CD1c-positive myeloid dendritic cell (primary cell): ENCODE results near the gene UBE2L5.
A peak's percentile ranks its signal among the peaks of the same experiment; 100 is the strongest.
"Not testable (repeated sequence)": the region's sequence is repeated elsewhere in the genome, so short reads cannot be mapped to it uniquely, and the experiment has no call there.

Source experiments
- DNase-seq: peaks from one replicate; pipeline ENCODE4 v3.0.0-alpha.2; 2016; ENCODE audit errors: extremely low spot score

UBE2L5 gene

DNA sequence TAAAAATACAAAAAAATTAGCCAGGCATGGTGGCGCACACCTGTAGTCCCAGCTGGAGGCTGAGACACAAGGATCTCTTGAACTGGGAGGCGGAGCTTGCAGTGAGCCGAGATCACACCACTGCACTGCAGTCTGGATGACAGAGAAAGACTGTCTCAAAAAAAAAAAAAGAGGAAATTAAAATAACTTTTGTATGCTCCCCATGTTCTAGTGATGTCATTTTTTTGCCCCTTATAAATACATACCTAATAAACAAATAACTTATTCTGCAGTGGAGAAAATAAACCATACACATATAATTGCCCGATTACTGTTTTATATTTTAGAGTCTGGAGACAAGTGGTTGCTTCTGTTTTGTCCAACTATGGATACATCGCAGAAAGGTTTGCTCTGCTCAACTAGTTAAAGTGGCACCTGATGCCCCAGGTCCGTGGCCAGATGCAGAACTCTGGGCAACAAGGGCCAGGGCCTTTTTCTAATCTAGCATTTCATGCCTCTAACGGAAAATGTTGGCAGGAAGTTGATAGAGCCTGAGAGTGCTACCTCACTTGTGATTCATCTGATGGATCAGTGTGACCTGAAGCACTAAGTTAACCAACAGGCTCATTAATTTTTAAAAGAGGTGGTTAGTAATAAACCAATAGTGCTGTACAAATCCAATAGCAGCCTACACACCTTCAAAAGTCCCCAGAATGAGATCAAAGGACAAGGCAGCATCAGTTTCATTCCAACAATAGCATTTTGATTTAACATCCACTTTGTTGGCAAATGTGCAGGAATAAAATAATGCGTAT lies 18.8 kb downstream of the UBE2L5 start:
- no peak for DNase-seq

DNA sequence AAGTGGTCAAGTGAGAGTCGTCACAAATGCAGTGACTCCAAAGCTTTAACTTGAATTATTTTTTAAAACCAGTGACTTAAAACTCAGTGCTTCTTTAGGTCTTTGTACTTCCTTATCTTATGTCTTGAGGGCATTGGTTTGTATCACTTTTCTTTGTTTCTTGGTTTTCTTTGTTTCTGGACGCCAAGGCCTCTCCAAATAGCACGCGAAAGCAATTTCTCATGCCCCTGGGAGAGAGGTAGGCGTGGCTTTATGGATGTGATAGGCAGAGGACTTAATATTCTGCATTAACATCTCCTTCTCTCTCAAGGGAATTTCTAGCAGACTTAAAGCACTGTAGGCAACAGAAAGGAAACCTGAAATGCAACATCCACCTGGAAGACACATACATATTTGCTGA lies 20.6 kb downstream of the UBE2L5 start:
- DNase-seq = no peak

DNA sequence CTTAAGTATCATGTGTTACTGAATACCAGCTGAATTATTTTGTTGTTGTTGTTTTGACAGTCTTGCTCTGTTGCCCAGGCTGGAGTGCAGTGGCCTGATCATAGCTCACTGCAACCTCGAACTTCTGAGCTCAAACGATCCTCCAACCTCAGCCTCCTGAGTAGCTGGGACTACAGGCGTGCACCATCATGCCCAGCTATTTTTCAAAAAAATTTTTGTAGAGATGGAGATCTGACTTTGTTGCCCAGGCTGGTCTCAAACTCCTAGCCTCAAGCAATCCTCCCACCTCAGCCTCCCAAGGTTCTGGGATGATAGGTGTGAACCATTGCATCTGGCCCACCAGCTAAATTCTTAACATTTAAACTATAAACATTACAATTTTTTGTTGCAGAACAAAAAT lies 21.2 kb downstream of the UBE2L5 start:
- DNase-seq = not testable (repeated sequence)

DNA sequence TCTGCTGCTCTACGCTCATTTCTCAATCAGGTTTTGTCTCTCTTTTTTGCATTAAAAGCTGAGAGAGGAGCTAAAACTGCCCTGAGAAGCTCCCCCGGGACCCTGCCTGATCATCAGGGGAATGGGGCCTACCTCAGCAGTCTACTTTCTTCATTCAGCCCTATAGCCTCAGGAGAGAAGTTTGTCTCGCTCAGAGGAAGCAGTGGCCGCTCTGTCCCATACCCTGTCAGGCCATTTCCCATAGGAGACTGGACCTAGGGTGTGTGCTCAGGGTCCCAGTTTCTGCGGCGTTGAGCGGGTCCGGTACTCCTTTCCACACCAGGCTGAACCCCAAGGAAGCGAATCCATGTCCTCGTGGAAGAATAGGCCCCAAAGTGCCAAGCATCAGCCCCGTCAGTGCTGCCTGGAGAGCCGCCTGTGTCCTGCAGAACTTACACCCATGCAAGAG lies 21.7 kb downstream of the UBE2L5 start:
- DNase-seq = no peak

DNA sequence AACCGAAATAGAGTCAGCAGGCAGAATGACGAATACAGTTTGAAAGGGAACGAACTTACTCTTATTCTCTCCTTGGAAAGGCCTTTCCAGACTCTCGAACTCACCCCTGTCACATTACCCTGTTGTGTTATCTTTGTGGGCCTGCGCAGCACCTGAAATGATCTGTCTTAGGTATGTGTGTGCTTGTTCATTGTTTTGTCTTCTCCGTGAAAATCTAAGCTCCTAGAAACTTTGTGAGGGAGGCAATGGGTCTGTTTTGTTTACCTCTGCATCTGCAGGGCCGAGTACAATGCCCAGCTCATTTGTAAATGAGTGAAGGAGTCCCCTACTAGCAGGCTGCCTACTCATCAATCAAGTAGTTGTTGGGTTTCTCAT lies 23.8 kb downstream of the UBE2L5 start:
- DNase-seq = no peak

DNA sequence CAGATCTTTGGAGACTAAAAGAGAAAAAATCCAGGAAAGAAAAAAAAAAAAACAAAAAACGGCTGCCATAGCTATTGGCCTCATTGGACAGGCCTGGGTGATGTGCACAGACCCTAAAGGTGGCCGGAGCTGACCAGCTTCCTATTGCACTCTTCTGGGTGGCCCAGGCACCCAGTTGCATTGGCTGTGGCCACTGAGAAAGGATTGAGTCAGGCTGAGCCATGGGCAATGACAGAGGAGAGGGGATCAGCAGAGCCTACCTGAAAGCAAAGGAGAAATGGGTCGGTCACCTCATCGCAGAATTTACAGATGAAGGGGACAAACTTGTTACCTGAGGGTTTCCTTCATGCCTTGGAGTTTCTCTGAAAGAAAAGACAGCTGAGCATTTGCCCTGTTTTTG lies 26.1 kb downstream of the UBE2L5 start:
- no peak for DNase-seq

DNA sequence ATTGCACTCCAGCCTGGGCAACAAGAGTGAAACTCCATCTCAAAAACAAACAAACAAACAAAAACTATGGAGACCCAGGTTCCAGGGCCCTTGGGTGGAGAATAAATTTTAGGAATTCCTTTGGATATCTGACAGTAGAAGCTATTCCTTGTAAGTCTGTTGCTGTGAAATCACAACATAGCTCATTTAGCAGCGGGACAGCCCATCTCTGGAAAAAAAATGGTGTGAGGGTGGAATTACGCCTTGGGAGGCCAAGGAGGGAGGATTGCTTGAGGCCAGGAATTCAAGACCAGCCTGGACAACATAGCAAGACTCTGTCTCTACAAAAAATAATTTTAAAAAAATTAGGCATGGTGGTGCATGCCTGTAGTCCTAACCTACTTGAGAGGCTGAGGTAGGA lies 27.8 kb downstream of the UBE2L5 start:
- DNase-seq = no peak

DNA sequence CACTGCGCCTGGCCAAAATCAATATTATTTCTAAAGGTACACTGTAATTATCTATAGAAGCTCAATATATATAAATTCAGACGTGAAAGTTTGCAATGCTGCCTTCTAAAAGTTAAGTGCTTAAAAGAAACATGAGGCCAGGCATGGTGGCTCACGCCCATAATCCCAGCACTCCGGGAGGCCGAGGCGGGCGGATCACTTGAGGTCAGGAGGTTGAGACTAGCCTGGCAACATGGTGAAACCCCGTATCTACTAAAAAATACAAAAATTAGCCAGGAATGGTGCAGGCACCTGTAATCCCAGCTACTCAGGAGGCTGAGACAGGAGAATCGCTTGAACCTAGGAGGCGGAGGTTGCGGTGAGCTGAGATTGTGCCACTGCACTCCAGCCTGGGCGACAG lies 29.2 kb downstream of the UBE2L5 start:
- DNase-seq = not testable (repeated sequence)

DNA sequence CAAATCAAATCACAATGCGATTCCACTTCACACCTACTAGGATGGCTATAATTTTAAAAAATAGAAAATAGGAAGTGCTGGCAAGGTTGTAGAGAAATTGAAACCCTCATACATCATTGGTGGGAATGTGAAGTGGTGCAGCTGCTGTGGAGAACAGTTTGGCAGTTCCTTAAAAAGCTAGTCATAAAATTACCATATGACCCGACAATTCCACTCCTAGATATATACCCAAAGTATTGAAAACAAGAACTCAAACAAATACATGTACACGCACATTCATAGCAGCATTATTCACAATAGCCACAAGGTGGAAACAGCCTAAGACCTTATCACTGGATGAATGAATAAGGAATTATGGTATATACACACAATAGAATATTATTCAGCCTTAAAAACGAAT lies 31.4 kb downstream of the UBE2L5 start:
- peak; percentile 64 for DNase-seq

DNA sequence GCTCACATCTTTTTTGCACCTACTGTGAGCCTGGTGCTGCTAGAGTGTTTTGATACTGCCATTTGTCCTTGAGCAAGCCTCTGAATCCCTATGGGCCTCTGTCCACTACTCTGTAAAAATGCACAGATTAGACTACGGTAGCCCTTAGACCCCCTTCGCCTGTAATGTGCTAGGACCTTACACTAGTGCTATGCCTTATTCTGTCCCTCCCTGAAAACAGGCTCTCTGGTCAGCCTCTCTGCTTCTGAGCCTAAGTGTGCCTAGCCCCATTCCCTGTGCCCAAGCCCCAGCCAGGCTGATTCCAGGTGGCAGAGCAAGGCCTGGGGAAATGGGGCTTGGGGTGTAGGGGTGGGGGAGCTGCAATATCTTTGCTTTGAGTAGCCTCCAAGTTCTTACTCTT lies 32.7 kb downstream of the UBE2L5 start:
- no peak for DNase-seq

DNA sequence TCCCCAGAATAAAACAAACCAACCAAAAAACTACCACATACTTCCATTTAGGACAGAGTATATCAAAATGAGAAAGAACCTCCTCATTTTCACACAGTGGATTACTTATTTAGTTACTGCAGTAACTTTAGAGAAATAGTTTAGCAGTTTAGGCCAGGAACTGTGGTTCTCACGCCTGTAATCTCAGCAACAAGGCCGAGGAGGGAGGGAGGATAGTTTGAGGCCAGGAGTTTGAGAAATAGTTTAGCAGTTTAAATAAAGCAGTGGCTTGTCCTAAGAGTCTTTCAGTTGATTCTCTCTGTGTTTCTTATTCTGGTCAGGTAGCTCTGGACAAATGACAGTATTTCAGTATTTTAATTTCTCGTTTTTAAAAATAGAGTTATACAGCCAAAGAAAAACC lies 34.0 kb downstream of the UBE2L5 start:
- DNase-seq = no peak

DNA sequence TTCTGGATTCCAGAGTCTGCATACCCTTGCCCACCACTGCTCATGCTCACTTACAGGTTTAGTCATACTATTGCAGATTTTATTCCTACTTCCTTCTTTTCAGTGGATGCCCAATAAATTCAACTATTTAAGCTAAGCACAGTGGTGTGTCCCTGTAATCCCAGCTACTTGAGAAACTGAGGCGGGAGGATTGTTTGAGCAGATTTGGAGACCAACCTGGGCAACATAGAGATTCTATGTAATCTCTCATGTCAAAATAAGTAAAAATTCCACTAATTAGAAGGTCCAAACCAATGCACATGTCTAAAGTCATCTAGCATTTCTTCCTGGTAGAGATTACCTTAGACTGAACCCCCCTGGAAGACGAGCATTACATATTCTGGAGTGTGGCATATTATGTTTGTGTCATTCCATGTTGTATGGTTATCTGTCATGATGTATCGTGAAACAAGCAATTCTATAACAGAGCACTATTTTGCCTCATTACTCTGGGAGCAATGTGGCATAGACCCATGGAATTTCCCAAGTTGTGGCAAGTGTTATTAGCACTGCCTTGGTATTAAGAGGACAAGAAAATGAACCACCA lies 35.1 kb downstream of the UBE2L5 start:
- DNase-seq = no peak

DNA sequence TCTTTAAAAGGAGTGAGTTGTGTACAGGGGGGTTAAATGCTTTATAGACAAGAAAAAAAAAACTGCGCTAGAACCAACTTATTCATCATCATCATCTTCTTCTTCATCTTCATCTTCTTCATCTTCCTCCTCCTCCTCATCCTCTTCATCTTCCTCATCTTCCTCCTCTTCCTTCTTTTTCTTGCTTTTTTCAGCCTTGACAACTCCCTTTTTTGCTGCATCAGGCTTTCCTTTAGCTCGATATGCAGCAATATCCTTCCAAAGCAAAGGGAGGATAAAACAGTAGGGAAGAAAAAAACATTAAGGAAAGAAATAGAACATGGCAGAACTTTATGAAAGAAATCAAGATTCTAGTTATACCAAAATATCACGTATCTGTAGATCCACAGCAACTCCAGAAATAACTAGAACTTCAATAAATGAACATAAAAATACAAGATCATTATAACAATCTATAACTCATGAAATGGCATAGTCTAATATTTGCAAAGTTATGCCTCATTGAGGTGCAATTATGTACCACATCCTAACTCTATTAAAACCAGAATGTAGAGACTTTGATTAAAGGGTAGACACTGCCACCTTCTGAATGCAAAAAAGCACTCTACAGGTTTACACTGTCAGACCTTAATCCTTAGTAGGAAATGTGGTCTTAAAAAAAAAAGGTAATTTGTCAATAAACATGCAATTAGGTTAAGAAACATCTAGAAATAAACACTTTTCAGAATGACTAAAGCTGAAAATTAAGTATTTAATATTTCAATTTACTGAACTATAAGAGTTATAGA lies 39.2 kb downstream of the UBE2L5 start:
- DNase-seq = peak; percentile 39

DNA sequence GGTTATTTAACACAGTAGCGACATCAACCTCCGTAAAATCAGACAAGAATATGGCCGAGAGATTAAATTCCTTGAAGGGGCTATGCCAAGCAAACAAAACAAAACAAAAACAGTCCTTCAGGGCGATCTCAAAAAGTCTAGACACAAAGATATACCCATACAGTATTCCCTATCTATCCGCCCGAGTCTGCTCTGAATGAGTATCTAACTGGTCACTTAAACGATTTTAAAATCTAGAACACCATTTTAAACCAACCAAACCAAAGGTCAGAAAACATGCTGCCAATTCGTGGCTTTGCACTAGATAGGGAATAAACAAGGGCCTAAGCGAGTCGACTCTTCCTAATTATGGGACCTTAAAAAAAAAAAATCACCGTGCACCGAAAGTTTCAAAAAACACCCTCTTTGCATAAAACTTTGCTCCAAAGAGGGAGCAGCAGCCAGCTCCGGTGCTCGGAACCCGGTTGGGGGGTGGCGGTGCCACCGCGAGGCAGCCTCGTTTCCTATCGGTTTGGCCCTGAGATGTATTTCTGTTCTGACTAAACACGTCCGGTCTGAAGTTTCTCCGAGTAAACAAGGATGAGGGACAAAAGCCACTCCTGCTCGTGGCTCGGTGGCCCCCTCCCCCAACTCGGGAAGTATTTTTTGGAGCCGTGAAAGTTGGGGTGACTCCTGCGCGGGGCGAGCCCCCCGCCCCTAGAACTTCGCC lies 41.6 kb downstream of the UBE2L5 start:
- DNase-seq = peak; percentile 60

DNA sequence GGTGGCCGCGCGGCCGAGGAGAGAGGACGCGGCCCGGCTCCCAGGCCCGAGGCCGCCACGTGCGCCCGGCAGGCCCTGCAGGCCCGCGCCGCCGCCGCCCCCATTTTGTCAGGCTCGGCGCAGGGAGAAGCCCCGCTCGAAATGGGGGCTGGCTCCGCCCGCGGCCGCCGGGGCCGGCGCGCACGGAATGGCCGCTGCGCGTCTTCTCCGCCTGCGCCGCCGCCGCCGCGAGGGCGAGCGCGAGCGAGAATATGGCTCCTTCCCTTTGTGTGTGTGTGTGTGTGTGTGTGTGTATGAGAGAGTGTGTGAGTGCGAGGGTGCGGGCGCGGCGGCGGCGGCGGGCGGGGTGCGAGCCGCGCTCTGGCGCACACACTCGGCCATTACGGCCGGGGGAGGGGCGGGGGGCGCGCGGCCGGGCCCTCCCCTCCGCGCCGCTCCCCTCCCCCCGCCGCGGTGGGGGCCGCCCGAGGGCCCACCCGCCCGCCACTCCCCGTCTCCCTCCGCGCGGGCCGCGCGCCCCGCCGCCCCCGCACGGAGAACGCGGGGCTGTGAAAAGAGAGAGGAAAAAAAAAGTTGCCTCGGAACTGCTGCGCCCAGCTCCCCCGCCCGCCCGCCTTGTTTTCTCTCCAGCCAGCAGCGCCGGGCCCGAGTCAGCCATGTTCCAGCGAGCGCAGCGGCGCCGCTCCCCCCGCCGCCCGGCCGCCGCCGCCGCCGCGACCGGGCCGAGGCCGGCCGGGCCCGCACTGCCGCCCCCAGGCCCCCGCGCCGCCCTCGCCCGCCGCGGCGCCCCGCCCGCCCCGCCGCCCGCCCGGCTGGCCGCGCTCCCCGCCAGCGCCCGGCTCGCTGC lies 42.4 kb downstream of the UBE2L5 start:
- DNase-seq = peak; percentile 89

DNA sequence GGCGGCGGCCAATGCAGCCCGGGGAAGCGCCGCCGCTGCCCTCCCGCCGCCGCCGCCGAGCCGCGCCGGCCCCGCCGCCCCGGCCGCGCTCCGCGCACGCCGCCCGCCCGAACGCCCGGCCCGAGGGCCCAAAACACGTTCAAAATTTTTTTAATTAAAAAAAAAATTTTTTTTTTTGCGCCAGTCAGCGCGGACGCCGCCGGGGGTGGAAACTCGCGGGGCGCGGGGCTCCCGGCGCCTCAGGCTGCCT lies 43.0 kb downstream of the UBE2L5 start:
- DNase-seq = no peak

DNA sequence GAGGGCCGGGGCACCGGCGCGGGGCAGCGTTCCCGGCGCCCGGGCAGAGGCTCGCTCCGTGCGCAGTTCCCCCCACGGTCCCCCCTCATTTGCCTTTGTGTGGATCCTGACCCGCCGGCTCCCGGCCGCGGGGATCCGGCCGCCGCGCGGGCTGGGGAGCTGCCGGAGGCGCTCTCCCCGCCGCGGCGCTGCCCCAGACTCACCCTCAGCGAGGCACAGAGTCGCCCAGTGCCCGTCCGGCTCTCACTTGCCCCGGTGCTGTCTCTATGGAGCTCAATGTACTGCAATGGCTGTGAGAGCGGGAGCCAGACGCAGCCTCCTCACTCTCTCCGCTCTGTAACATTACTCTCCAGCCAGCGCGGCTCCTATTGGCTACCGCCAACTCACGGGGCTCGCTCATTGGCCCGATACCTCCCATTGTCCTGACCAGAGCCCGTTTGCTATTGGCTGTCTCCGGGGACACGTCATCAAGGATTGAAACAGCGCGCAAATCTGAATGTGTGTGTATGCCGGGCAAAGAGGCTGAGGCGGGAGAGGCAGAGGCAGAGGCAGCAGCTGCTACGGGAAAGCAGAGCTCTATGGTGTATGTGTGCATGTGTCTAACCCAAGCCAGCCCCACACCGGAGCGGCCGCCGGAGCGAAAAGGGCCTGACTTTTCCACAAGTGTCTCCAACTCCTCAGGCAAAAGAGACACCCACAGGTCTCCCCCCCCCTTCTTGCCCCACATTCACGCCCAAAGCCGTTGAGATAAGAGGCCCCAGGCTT lies 43.5 kb downstream of the UBE2L5 start, which contains the start of gene HMGB1:
Gene HMGB1, minus strand, starts transcription at position 344 of the 765 bp plus-strand sequence. CDS start 2,256 bp downstream, outside the sequence.
- peak; percentile 99 for DNase-seq

DNA sequence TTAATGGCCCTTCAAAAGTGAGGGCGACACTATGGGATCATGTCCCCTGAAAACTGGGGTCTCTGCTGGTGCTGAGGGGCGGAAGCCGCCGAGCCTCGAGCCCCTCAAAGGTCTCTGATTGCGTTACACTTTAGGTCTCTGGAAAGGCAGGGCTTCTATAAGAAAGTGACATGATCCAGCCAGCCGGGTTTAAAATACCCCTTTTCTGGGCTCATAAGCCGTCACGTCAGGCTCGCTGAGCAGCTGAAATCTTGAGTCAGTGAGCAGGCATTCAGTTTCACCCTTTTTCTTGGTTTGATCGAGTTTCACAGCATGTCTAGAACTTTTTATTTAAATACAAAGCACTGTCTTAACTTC lies 44.0 kb downstream of the UBE2L5 start:
- no peak for DNase-seq

DNA sequence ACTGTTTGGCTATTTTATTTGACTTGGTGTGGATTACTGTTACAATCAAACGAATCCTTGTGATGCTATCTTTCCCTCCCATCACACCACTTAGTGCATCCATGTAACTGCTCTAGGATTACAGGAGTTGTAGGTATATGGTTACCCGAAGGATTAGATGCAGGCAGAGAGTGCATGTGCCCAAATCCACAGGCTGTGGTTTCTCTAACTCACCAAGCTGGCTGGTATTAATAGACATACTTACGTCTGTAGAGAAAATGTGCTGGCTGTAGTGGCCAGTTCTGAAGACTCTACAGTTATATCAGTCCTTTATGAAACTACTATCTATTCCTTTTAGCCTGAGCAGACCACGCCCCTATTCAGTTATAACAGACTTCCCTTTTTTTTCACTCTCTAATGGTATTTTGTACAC lies 44.6 kb downstream of the UBE2L5 start:
- DNase-seq = peak; percentile 59

DNA sequence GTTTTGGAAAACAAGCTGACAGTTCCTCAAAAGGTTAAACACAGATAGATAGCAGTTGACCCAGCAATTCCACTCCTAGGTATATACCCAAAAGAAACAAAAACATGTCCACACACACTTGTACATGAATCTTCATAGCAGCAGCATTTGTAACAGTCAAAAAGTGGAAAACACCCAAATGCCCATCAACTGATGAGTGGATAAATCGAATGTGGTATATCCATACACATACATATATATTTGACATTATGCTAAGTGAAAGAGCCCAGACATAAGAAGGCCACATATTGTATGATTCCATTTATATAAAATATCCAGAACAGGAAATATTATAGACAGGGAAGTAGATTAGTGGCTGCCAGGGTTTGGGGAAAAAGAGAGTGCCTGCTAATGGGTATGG lies 51.4 kb downstream of the UBE2L5 start:
- no peak for DNase-seq
